ENCODE measurements around the gene PRKN.

The PRKN gene

DNA sequence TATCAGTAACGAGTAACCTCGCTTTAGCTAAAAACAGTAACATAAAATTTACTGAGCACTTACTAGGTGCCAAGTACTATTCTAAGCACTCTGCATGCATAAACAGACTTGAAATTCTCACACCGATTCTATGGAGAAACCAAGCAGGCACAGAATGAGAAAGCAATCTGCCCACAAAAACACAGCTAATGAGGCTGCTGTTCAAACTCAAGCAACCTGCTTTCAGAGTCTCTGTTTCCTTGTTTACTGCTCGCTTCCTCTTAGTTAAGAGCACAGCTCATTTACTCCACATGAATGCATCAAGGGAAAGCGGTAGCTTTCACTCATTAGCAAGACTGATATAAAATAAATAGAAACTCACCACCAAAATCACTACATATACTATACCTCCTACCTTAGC, 37.4 kb downstream of the PRKN start:
- TF ChIP-seq CTCF (conservative IDR thresholded peaks at IDR 0.05): no peak
- H3K27ac ChIP-seq: no peak overlapping the region

GRCh38 chr6:162688751-162689345, 38.7 kb downstream of the PRKN start:
- H3K27ac ChIP-seq: no peak overlapping the region
- no peak for TF ChIP-seq CTCF (conservative IDR thresholded peaks at IDR 0.05)

DNA sequence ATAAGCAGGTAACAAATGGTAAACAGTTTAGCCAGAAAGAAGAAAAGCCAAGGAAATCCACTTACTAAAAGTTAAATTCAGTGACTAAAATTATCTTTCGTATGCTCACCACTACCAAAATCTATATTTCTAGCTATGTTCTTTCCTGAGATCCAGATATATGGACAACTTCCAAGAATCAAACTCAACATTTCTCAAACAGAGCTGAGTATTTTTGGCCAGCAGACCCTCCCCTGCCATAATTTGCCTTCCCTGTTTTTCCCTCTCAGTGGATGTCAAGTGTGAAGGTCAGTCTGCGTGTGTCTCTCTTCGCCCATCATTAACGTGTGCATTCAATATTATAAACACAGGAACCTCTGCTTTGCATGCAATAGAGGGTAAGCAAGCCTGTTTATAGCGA, 42.0 kb downstream of the PRKN start:
- no peak for TF ChIP-seq CTCF (conservative IDR thresholded peaks at IDR 0.05)
- no peak overlapping the region for H3K27ac ChIP-seq

DNA sequence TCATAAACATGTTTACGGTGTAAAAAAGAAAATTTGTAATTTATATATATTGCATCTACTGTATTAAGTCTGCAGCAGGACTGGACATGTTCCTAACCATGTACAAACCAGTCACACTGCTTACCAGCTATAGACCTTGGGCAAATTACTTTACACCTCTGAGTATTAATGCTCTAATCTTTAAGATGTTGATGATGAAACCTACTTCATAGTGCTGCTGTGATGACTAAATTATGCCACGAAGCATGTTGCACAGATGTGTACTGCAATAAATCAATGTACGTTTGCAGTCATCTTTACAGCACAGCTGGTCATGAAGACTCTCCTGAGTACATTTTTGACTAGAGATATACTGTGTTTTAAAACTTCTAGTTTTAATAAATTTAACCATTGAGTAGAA, 42.6 kb downstream of the PRKN start:
- TF ChIP-seq CTCF (conservative IDR thresholded peaks at IDR 0.05): no peak
- no peak overlapping the region for H3K27ac ChIP-seq

DNA sequence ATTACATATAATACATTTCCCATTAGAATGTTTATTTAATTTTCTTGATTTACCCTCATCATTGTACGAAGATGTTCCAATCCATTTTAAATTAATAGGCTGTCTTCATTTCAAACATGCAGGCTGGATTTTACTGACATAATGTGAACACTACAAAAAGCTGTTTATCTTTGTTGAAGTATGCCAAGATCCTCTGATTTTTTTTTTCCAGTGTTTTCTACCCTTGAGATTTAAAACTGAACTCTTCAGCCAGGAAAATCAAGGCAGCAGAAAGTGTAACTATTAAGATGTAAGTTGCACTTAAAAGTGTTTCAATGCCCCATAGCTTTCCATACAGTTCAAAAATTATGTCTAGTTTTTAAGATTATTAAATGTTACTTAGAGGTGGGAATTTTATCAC, 43.5 kb downstream of the PRKN start:
- TF ChIP-seq CTCF (conservative IDR thresholded peaks at IDR 0.05): no peak
- H3K27ac ChIP-seq: no peak overlapping the region

GRCh38 chr6:162683135-162683534, 44.4 kb downstream of the PRKN start:
- TF ChIP-seq CTCF (conservative IDR thresholded peaks at IDR 0.05): no peak
- H3K27ac ChIP-seq: no peak overlapping the region

DNA sequence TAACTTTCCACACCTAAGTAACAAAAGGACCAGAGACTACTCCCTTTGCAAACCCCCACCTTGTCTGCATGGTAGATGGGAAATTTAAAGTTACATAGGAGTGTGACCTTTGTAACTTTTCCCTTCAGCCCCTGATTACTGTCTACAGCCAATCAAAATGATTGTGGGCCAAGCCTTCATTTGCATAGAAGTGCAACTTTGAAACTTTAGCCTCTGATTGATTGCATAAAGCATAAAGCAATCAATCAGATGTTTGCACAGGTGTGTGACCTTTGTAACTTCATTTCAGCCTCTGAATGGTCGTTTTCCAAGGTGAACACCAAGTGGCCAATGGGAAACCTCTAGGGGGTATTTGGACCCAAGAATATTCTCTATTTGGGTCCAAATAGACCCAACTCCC, 46.1 kb downstream of the PRKN start:
- H3K27ac ChIP-seq: no peak overlapping the region
- no peak for TF ChIP-seq CTCF (conservative IDR thresholded peaks at IDR 0.05)

Measured in VCaP (cell line).